ENCODE data around the gene EYS.

Gene EYS

DNA sequence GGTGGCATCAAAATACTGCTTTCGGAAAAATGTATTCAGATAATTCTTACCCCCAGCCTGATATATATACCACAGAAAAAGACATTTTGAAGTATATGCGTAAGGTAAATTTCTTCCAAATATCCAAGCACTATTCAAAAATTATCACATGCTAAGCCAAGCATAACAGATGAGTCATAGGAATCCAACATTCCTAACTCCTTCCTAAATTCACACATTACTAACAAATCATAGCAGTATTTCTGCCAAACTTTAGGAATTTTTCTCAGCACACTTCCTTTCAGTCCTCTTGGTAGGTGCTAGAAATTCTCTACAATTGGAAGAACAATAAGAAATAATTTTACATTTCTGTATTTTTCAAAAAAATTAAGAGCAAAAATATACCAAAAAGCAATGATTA is 417.5 kb downstream of the EYS start:
- DNase-seq (ENCODE audit: low spot score): no peak
- in situ Hi-C loops (cut with MboI; ENCODE audit: low pct_unique_long_range_greater_than_20kb, low sequenced_read_pairs, unreplicated experiment): no loop called here

DNA sequence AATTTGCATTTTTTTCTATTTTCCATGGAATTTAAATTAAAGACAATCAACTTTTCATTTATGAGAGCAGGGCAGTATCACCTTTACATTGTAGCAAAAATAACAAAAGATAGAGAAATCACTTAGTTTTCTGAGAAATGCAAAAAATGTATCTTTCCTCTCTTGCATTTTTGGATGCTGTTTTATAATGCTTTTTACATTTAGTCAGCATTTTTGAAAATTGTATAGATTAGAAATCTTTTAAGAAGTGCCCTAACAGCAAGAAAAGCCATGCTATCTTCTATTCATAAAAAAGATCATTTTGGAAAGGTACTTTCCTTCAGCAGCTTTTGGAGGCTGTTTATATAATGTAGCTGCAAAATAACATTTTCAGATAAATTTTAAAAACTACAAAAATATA is 421.8 kb downstream of the EYS start:
- TF ChIP-seq, protein P1, sequence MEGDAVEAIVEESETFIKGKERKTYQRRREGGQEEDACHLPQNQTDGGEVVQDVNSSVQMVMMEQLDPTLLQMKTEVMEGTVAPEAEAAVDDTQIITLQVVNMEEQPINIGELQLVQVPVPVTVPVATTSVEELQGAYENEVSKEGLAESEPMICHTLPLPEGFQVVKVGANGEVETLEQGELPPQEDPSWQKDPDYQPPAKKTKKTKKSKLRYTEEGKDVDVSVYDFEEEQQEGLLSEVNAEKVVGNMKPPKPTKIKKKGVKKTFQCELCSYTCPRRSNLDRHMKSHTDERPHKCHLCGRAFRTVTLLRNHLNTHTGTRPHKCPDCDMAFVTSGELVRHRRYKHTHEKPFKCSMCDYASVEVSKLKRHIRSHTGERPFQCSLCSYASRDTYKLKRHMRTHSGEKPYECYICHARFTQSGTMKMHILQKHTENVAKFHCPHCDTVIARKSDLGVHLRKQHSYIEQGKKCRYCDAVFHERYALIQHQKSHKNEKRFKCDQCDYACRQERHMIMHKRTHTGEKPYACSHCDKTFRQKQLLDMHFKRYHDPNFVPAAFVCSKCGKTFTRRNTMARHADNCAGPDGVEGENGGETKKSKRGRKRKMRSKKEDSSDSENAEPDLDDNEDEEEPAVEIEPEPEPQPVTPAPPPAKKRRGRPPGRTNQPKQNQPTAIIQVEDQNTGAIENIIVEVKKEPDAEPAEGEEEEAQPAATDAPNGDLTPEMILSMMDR (IDR thresholded peaks at IDR 0.05; ENCODE audit: extremely low read depth, insufficient read depth, missing control alignments): no peak
- no peak for DNase-seq (ENCODE audit: low spot score)
- in situ Hi-C loops (cut with MboI; ENCODE audit: low pct_unique_long_range_greater_than_20kb, low sequenced_read_pairs, unreplicated experiment): no loop called here

More for the DNA sequence above, 417.5 kb downstream of the EYS start:
- TF ChIP-seq, protein P1 (IDR thresholded peaks at IDR 0.05; ENCODE audit: extremely low read depth, insufficient read depth, missing control alignments): no peak

DNA sequence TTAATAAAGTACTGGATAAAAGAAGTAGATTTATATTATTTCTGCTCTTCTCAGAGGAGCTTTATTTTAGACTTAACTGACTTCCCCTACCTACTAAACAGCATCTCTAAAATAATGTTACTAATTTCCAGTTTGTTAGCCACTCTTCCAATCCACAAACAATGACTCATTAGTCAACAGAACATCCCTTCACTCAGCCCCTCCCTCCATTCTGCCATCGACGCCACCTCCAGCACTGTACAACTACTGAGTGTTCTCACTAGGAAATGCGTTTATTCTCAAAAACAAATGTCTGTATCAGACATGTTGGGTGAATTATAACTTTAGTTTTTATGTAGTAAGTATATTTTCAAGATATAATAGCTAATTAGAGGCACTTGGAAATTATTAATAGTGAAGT is 427.0 kb downstream of the EYS start:
- TF ChIP-seq, protein P1 (IDR thresholded peaks at IDR 0.05; ENCODE audit: extremely low read depth, insufficient read depth, missing control alignments): no peak
- in situ Hi-C loops (cut with MboI; ENCODE audit: low pct_unique_long_range_greater_than_20kb, low sequenced_read_pairs, unreplicated experiment): no loop called here
- DNase-seq (ENCODE audit: low spot score): no peak

DNA sequence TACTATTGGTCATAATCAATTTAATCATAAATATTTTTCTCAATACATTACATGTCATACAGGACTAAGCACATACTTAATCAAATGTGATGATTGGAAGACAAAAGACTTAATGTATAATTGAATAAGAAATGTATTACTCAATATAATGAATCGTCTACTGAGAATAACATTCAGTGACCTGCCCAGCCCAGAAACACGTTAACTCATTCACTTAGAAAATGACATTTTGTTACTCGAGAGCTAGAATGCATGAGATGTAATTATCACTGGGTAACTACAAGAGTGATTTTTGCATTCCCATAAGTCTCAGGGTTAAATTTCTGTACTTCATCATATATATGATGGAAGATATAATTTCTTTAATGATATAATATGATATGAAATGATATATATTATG is 444.8 kb downstream of the EYS start:
- TF ChIP-seq, protein P1 (IDR thresholded peaks at IDR 0.05; ENCODE audit: extremely low read depth, insufficient read depth, missing control alignments): no peak
- DNase-seq (ENCODE audit: low spot score): no peak
- in situ Hi-C loops (cut with MboI; ENCODE audit: low pct_unique_long_range_greater_than_20kb, low sequenced_read_pairs, unreplicated experiment): no loop called here

DNA sequence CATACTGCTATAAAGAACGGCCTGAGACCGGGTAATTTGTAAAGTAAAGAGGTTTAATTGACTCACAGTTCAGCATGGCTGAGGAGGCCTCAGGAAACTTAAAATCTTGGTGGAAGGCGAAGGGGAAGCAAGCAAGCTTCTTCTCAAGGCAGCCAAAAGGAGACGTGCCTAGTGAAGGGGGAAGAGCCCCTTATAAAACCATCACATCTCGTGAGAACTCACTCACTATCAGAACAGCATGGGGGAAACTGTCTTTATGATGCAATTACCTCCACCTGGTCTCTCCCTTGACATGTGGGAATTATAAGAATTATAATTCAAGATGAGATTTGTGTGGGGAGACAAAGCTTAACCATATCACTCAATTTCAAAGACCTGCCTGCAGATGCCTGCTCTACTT is 447.0 kb downstream of the EYS start:
- in situ Hi-C loops (cut with MboI; ENCODE audit: low pct_unique_long_range_greater_than_20kb, low sequenced_read_pairs, unreplicated experiment): no loop called here
- DNase-seq (ENCODE audit: low spot score): no peak
- TF ChIP-seq, protein P1 (IDR thresholded peaks at IDR 0.05; ENCODE audit: extremely low read depth, insufficient read depth, missing control alignments): no peak

DNA sequence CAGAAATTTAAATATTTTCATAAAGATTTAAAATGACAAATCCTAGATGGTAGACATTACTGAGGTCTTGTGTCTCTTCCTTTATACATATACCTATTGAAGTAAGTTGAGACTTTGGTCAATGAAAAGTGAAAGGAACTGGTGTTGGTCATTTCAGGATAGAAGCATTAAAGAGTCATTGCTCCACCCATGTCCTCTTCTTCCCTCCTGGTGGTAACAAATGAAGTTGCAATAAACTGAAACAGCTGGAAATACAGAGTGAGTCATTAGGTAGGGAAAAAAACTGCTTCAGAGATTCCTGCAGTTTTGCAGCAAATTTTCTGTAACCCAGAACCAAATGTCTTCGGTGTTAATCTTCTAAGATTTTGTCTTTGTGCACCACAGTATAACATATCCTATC is 448.0 kb downstream of the EYS start:
- in situ Hi-C loops (cut with MboI; ENCODE audit: low pct_unique_long_range_greater_than_20kb, low sequenced_read_pairs, unreplicated experiment): no loop called here
- no peak for DNase-seq (ENCODE audit: low spot score)
- TF ChIP-seq, protein P1 (IDR thresholded peaks at IDR 0.05; ENCODE audit: extremely low read depth, insufficient read depth, missing control alignments): no peak

DNA sequence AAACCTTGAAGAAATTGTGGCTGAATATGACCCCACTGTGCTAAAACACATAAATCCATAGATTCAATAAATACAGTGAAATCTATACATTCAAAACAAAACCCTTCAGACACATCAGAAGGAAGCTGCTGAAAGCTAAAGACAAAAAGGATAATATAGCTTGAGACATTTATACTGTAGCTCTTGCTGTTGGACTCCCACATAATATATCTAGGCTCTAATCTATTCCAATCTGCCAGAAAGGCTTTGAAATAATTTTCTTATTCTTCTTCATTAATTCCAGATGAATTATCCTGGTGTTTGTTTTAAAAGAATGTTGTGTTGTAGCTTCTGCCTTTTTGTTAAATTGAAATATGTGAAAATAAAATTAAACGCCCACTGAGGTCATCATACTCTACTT is 454.0 kb downstream of the EYS start:
- TF ChIP-seq, protein P1 (IDR thresholded peaks at IDR 0.05; ENCODE audit: extremely low read depth, insufficient read depth, missing control alignments): no peak
- DNase-seq (ENCODE audit: low spot score): no peak
- in situ Hi-C loops (cut with MboI; ENCODE audit: low pct_unique_long_range_greater_than_20kb, low sequenced_read_pairs, unreplicated experiment): no loop called here
